Measurements from ENCODE around the gene PRKCA. TPM values are rescaled to one million over a fixed set of nuclear protein-coding genes. Genes with fewer than 3 reads are reported as not detected.

PRKCA gene
- total and polyA plus RNA-seq, 2 donors (not counting 3 experiments of a cell fraction or from before 2014, with no cell fraction given), result 7.5 to 34.2 TPM

DNA sequence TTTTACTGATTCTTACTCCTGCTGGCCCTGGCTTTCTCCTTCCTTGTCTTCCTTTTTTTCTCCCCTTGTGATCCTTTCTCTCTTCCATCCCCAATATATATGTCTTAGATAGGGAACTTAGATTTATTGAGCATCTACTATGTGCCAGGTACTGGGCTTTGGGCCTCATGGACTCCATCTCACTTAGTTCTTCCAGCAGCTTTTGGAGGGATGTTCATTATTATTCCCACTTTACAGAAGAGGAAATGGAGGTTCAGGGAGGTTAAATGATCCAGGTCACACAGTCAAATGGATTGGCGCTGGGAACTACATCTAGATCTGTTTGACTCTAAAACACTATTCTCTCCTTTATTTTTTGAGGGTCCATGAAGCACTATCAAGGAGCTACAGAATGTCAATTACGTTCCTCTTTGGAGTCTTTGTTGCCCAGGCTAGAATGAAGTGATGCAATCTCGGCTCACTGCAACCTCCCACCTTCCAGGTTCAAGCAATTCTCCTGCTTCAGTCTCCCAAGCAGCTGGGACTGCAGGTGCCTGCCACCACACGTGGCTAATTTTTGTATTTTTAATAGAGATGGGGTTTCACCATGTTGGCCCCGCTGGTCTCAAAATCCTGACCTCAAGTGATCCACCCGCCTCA lies 19.0 kb upstream of the PRKCA start:
- H3K9me1 ChIP-seq (replicated peaks; ENCODE audit: control insufficient read depth, extremely low read depth, insufficient read depth, low read length), result no peaks in the 10 kb centered on the region
- no peaks in the 10 kb centered on the region for H3K4me1 ChIP-seq (ENCODE audit: control insufficient read depth, extremely low read depth, insufficient read depth, low read length)
- H3K4me2 ChIP-seq (ENCODE audit: insufficient read depth, low read length), result no peak overlapping the region
- H3K36me3 ChIP-seq (ENCODE audit: control insufficient read depth in 2 of 2, extremely low read depth in 1 of 2, insufficient read depth in 2 of 2, low read length in 2 of 2), result no peaks in the 10 kb centered on the region
- BruUV-seq (replicated peaks), result no TSS peak
- ChIA-PET CTCF (interaction anchor here (0.9 to 1.0 kb wide), 2 partner anchors 18 to 390 kb away, joined by 3 read pairs; no protein-coding TSS in a partner anchor), POLR2A (no interaction called here)
- H3K9me3 ChIP-seq (replicated peaks; ENCODE audit: control insufficient read depth, insufficient read depth, low read length), result no peaks in the 10 kb centered on the region
- no peaks in the 10 kb centered on the region for H4K20me1 ChIP-seq (replicated peaks; ENCODE audit: control insufficient read depth, extremely low read depth, insufficient read depth, low read length)
- dilution Hi-C loops (cut with MboI; ENCODE audit: extremely low pct_ligation_motif_present, low sequenced_read_pairs), result no loop called here
- no peak overlapping the region for H2AFZ ChIP-seq (ENCODE audit: low read depth, low read length)
- H3K9ac ChIP-seq (replicated peaks; ENCODE audit: extremely low read depth, insufficient read depth, low read length), result no peak overlapping the region
- H3K27me3 ChIP-seq (ENCODE audit: control insufficient read depth in 2 of 2, insufficient read depth in 2 of 2, low read length in 2 of 2), result no peaks in the 10 kb centered on the region
- FAIRE-seq (no peak), DNase-seq (ENCODE audit: low read depth, low spot score) (no peak)
- intact Hi-C loops (cut with micrococcal nuclease), result no loop called here
- TF ChIP-seq, protein P1, sequence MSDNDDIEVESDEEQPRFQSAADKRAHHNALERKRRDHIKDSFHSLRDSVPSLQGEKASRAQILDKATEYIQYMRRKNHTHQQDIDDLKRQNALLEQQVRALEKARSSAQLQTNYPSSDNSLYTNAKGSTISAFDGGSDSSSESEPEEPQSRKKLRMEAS (IDR thresholded peaks at IDR 0.05; ENCODE audit: insufficient read depth, insufficient read length), result no peak
- TF ChIP-seq MYC (IDR thresholded peaks at IDR 0.05; ENCODE audit: low read depth, low read length), result no peak
- TF ChIP-seq FOS (IDR thresholded peaks at IDR 0.05; ENCODE audit: borderline replicate concordance, insufficient read depth, low read length), result no peak
- TF ChIP-seq GATA2 (IDR thresholded peaks at IDR 0.05; ENCODE audit: insufficient read depth, insufficient read length, low read depth, low read length), result no peak
- no peak for TF ChIP-seq POLR2AphosphoS5 (IDR thresholded peaks at IDR 0.05; ENCODE audit: insufficient read depth, low read depth, low read length)
- TF ChIP-seq, protein P2, sequence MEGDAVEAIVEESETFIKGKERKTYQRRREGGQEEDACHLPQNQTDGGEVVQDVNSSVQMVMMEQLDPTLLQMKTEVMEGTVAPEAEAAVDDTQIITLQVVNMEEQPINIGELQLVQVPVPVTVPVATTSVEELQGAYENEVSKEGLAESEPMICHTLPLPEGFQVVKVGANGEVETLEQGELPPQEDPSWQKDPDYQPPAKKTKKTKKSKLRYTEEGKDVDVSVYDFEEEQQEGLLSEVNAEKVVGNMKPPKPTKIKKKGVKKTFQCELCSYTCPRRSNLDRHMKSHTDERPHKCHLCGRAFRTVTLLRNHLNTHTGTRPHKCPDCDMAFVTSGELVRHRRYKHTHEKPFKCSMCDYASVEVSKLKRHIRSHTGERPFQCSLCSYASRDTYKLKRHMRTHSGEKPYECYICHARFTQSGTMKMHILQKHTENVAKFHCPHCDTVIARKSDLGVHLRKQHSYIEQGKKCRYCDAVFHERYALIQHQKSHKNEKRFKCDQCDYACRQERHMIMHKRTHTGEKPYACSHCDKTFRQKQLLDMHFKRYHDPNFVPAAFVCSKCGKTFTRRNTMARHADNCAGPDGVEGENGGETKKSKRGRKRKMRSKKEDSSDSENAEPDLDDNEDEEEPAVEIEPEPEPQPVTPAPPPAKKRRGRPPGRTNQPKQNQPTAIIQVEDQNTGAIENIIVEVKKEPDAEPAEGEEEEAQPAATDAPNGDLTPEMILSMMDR (IDR thresholded peaks at IDR 0.05; ENCODE audit: extremely low read depth in 1 of 2, insufficient read depth in 1 of 2, low read depth in 1 of 2, low read length in 2 of 2), result no peak
- TF ChIP-seq JUN (IDR thresholded peaks at IDR 0.05; ENCODE audit: borderline replicate concordance, insufficient read depth, insufficient read length, low read depth), result no peak
- TF ChIP-seq EZH2 (IDR thresholded peaks at IDR 0.05; ENCODE audit: borderline replicate concordance, low read depth, low read length, severe bottlenecking), result no peak
- TF ChIP-seq POLR2A (IDR thresholded peaks at IDR 0.05; ENCODE audit: low read depth, low read length), result no peak
- H3K79me2 ChIP-seq (ENCODE audit: control insufficient read depth, insufficient read depth, low read length), result no peaks in the 10 kb centered on the region
- no peak overlapping the region for H3K27ac ChIP-seq (ENCODE audit: insufficient read depth, low read depth, low read length)
- H3K4me3 ChIP-seq (replicated peaks in 1 of 3; ENCODE audit: insufficient read depth in 1 of 3, low read depth in 1 of 3, low read length in 3 of 3), result no peak overlapping the region

All from endothelial cell of umbilical vein (primary cell).